HepG2 (cell line): ENCODE results near the gene QSER1. TPM values are rescaled to one million over a fixed set of nuclear protein-coding genes. Genes with fewer than 3 reads are reported as not detected.

Experiments used
- ATAC-seq: fragments of 200-7000 bp; cut with Tn5 transposase; 3 replicates; pipeline ENCODE4 v1.9.1; 2020; ENCODE audit warnings: mild to moderate bottlenecking, moderate library complexity
- BruUV-seq: library from RNA; stranded (reverse); fragments of 400-500 nt; replicated peaks from 2 replicates; lab custom pipeline; 2021; lab: Mats Ljungman, UMichigan
- CTCF ChIA-PET: fragments of 300-600 bp; formaldehyde crosslinking; extraction: SDS; loops from one replicate; lab custom pipeline; 2021; ENCODE audit warnings: low total read pairs, inconsistent platforms, low intra/inter-chr PET ratio; lab: Yijun Ruan, JAX
- POLR2A ChIA-PET: fragments of 350-600 bp; sonication (Branson Sonifier 250); formaldehyde crosslinking; loops from one replicate; lab custom pipeline; 2020; ENCODE audit warnings: antibody characterized with exemption, inconsistent platforms; lab: Yijun Ruan, JAX
- DNase-seq: peaks from one replicate; pipeline ENCODE4 v3.0.0-alpha.2; 2015; ENCODE audit warnings: low spot score
- FAIRE-seq: peaks from 3 replicates; lab custom pipeline; 2011; peaks lifted over from hg19 to GRCh38; lab: Jason Lieb, UNC
- H2AFZ ChIP-seq: one replicate; pipeline ENCODE4 v1.6.1; 2011; ENCODE audit warnings: low read length, inconsistent platforms
- H3K27ac ChIP-seq: fragments of 300-600 bp; 3 replicates; pipeline ENCODE4 v1.8.0; 2011; ENCODE audit warnings: mixed run types, mild to moderate bottlenecking, mixed read lengths, low read length, inconsistent platforms; ENCODE audit not compliant: insufficient read depth; ENCODE audit errors: extremely low read length
- H3K27me3 ChIP-seq, 2 experiments: fragments of 200-600 bp in 1 of 2; 2 replicates in 1 of 2; 3 replicates in 1 of 2; pipeline versions ENCODE4 v1.6.0 to v1.8.0; 2011; ENCODE audit warnings: low read length in 2 of 2, mild to moderate bottlenecking in 2 of 2, moderate library complexity in 2 of 2, inconsistent platforms in 1 of 2; ENCODE audit not compliant: insufficient read depth in 2 of 2, control insufficient read depth in 1 of 2
- H3K36me3 ChIP-seq, 2 experiments: fragments of 200-600 bp in 1 of 2; replicated peaks in 1 of 2; 2 replicates in 1 of 2; 3 replicates in 1 of 2; pipeline versions ENCODE4 v1.5.1 to v1.8.0; 2011; ENCODE audit warnings: low read length in 2 of 2, inconsistent platforms in 1 of 2; ENCODE audit not compliant: insufficient read depth in 2 of 2, control insufficient read depth in 1 of 2
- H3K4me1 ChIP-seq: 2 replicates; pipeline ENCODE4 v1.5.1; 2012; ENCODE audit warnings: low read length, inconsistent platforms; ENCODE audit not compliant: insufficient read depth
- H3K4me2 ChIP-seq: 2 replicates; pipeline ENCODE4 v1.6.0; 2011; ENCODE audit warnings: low read depth, low read length, inconsistent platforms
- H3K4me3 ChIP-seq, 3 experiments: fragments of 200-600 bp in 1 of 3; sonication (generic), shearing (Covaris generic) in 1 of 3; replicated peaks in 1 of 3; 2 replicates each; pipeline ENCODE4 v1.5.1; 2011 to 2016; ENCODE audit warnings: low read length in 3 of 3, inconsistent platforms in 2 of 3, low read depth in 2 of 3, mild to moderate bottlenecking in 2 of 3, control low read depth in 1 of 3, mixed read lengths in 1 of 3; ENCODE audit not compliant: insufficient read depth in 1 of 3
- H3K79me2 ChIP-seq: one replicate; pipeline ENCODE4 v1.6.1; 2011; ENCODE audit warnings: low read length, inconsistent platforms; ENCODE audit not compliant: insufficient read depth
- H3K9ac ChIP-seq: 2 replicates; pipeline ENCODE4 v1.6.0; 2011; ENCODE audit warnings: mild to moderate bottlenecking, low read depth, low read length, inconsistent platforms; ENCODE audit not compliant: insufficient read depth
- H3K9me3 ChIP-seq: 2 replicates; pipeline ENCODE4 v1.5.1; 2012; ENCODE audit warnings: mild to moderate bottlenecking, low read length
- H4K20me1 ChIP-seq: 2 replicates; pipeline ENCODE4 v1.6.0; 2011; ENCODE audit warnings: inconsistent platforms, mild to moderate bottlenecking, low read length, moderate library complexity; ENCODE audit not compliant: insufficient read depth
- FOXJ3 ChIP-seq: sonication (generic); formaldehyde crosslinking; IDR thresholded peaks from 2 replicates; pipeline ENCODE4 v1.4.0; 2020; ENCODE audit warnings: missing genetic modification reagents, mild to moderate bottlenecking, borderline replicate concordance
- HNRNPK ChIP-seq: fragments of 200-400 bp; formaldehyde crosslinking; IDR thresholded peaks from 2 replicates; pipeline ENCODE4 v1.6.1; 2018; ENCODE audit warnings: low read length, low read depth, moderate library complexity, mild to moderate bottlenecking; ENCODE audit not compliant: poor library complexity, severe bottlenecking
- TBX2 ChIP-seq: sonication (generic); formaldehyde crosslinking; IDR thresholded peaks from 2 replicates; pipeline ENCODE4 v1.5.0; 2020; ENCODE audit warnings: missing genetic modification reagents, mild to moderate bottlenecking, borderline replicate concordance
- WGBS: methylation state at CpG from one replicate; pipeline ENCODE4 v1.1.6; 2017; ENCODE audit warnings: low lambda C conversion rate; 5-methylcytosine and 5-hydroxymethylcytosine counted together
- in situ Hi-C: cut with HindIII; loops from 2 replicates; pipeline ENCODE4 v1.10.0; 2017; ENCODE audit warnings: low pct_unique_long_range_greater_than_20kb; ENCODE audit not compliant: extremely low pct_ligation_motif_present
- intact Hi-C: fragments of 100-400 bp; cut with micrococcal nuclease; formaldehyde crosslinking; loops from one replicate; pipeline ENCODE4 v1.10.0; 2022; ENCODE audit not compliant: unreplicated experiment
- polyA plus RNA-seq, 8 experiments: library from polyadenylated mRNA; depleted of rRNA in 3 of 8; stranded (reverse) in 7 of 8; unstranded in 1 of 8; fragments of >200 nt; fragmentation: Illumina TruSeq in 4 of 8; extraction: Trizol in 4 of 8; gene quantifications; 2 replicates each; pipeline versions ENCODE4 v1.2.1 to v1.2.3, GENCODE V29; 2011 to 2016; ENCODE audit warnings: low read depth in 4 of 8, missing spikeins in 1 of 8, mixed read lengths in 1 of 8; ENCODE audit not compliant: insufficient read depth in 1 of 8
- total RNA-seq, 5 experiments: library from RNA; depleted of rRNA; stranded (reverse); fragments of >200 nt; fragmentation: Illumina TruSeq; extraction: Trizol; gene quantifications; 2 replicates each; pipeline ENCODE4 v1.2.3, GENCODE V29; 2016; ENCODE audit warnings: low read depth in 1 of 5
- TF ChIP-seq, protein P1 (sequence below): sonication (generic); formaldehyde crosslinking; IDR thresholded peaks from 2 replicates; pipeline ENCODE4 v1.9.0; 2021; ENCODE audit warnings: mild to moderate bottlenecking, missing genetic modification reagents
- TF ChIP-seq, protein P2 (sequence below): sonication (generic); formaldehyde crosslinking; IDR thresholded peaks from 2 replicates; pipeline ENCODE4 v1.4.0; 2020; ENCODE audit warnings: mild to moderate bottlenecking, missing genetic modification reagents
- TF ChIP-seq, protein P3 (sequence below), 2 experiments: sonication (generic) in 1 of 2; formaldehyde crosslinking in 1 of 2; IDR thresholded peaks; 2 replicates each; pipeline versions ENCODE4 v1.4.0 to v1.6.1; 2016 to 2020; ENCODE audit warnings: borderline replicate concordance in 1 of 2, low read depth in 1 of 2, mild to moderate bottlenecking in 1 of 2, missing genetic modification reagents in 1 of 2

The QSER1 gene
- total and polyA plus RNA-seq, 2 of the 13 experiments (the other 11 are each of a cell fraction or from before 2014, with no cell fraction given): 8.9 to 17.3 TPM

GRCh38 chr11:32960553-32961164 is 68.0 kb downstream of the QSER1 start (continued):
- TF ChIP-seq, protein P1, sequence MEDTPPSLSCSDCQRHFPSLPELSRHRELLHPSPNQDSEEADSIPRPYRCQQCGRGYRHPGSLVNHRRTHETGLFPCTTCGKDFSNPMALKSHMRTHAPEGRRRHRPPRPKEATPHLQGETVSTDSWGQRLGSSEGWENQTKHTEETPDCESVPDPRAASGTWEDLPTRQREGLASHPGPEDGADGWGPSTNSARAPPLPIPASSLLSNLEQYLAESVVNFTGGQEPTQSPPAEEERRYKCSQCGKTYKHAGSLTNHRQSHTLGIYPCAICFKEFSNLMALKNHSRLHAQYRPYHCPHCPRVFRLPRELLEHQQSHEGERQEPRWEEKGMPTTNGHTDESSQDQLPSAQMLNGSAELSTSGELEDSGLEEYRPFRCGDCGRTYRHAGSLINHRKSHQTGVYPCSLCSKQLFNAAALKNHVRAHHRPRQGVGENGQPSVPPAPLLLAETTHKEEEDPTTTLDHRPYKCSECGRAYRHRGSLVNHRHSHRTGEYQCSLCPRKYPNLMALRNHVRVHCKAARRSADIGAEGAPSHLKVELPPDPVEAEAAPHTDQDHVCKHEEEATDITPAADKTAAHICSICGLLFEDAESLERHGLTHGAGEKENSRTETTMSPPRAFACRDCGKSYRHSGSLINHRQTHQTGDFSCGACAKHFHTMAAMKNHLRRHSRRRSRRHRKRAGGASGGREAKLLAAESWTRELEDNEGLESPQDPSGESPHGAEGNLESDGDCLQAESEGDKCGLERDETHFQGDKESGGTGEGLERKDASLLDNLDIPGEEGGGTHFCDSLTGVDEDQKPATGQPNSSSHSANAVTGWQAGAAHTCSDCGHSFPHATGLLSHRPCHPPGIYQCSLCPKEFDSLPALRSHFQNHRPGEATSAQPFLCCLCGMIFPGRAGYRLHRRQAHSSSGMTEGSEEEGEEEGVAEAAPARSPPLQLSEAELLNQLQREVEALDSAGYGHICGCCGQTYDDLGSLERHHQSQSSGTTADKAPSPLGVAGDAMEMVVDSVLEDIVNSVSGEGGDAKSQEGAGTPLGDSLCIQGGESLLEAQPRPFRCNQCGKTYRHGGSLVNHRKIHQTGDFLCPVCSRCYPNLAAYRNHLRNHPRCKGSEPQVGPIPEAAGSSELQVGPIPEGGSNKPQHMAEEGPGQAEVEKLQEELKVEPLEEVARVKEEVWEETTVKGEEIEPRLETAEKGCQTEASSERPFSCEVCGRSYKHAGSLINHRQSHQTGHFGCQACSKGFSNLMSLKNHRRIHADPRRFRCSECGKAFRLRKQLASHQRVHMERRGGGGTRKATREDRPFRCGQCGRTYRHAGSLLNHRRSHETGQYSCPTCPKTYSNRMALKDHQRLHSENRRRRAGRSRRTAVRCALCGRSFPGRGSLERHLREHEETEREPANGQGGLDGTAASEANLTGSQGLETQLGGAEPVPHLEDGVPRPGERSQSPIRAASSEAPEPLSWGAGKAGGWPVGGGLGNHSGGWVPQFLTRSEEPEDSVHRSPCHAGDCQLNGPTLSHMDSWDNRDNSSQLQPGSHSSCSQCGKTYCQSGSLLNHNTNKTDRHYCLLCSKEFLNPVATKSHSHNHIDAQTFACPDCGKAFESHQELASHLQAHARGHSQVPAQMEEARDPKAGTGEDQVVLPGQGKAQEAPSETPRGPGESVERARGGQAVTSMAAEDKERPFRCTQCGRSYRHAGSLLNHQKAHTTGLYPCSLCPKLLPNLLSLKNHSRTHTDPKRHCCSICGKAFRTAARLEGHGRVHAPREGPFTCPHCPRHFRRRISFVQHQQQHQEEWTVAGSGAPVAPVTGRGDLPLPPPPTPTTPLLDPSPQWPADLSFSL (CRISPR knock-in tag): no peak
- no peak for TF ChIP-seq FOXJ3 (CRISPR knock-in tag)

DNA sequence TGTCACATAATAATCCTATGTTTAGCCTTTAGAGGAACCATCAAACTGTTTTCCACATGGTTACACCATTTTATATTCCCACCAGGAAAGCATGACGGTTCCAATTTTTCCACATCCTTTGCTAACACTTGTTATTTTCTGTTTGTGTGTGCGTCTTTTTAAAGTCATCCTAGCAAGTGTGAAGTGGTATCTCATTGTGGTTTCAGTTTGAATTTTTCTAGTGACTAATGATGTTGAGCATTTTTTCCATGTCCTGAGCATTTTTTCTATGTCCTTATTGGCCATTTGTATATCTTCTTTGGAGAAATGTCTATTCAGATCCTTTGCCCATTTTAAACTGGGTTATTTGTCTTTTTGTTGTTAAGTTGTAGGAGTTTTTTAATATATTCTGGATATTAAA is 69.4 kb downstream of the QSER1 start:
- POLR2A ChIA-PET: no interaction called here
- 94% methylated on average over 2 of the region's 2 CpGs for WGBS
- in situ Hi-C loops: loop anchor here (5.0 kb wide), 1 partner anchor 100 kb away; no protein-coding TSS in a partner anchor
- peaks cover 5 to 53% of the 10 kb centered on the region in 2 experiments for H3K36me3 ChIP-seq
- DNase-seq: no peak
- no peak overlapping the region for H3K9ac ChIP-seq
- H3K27ac ChIP-seq: no peak overlapping the region
- CTCF ChIA-PET: interaction anchor here (2.8 kb wide), 1 partner anchor 103 kb away, joined by 52 read pairs; no protein-coding TSS in a partner anchor
- no TSS peak for BruUV-seq
- H4K20me1 ChIP-seq: no peaks in the 10 kb centered on the region
- H3K79me2 ChIP-seq: no peaks in the 10 kb centered on the region
- ATAC-seq: no peak
- H3K4me1 ChIP-seq: no peaks in the 10 kb centered on the region
- no peak for FAIRE-seq
- no peak overlapping the region for H2AFZ ChIP-seq
- no peak overlapping the region for H3K4me3 ChIP-seq
- H3K4me2 ChIP-seq: no peak overlapping the region
- H3K9me3 ChIP-seq: no peaks in the 10 kb centered on the region
- intact Hi-C loops: loop anchor here (5.0 kb wide), 1 partner anchor 365 kb away; no protein-coding TSS in a partner anchor
- no peaks in the 10 kb centered on the region for H3K27me3 ChIP-seq
- no peak for TF ChIP-seq HNRNPK
- TF ChIP-seq, protein P2, sequence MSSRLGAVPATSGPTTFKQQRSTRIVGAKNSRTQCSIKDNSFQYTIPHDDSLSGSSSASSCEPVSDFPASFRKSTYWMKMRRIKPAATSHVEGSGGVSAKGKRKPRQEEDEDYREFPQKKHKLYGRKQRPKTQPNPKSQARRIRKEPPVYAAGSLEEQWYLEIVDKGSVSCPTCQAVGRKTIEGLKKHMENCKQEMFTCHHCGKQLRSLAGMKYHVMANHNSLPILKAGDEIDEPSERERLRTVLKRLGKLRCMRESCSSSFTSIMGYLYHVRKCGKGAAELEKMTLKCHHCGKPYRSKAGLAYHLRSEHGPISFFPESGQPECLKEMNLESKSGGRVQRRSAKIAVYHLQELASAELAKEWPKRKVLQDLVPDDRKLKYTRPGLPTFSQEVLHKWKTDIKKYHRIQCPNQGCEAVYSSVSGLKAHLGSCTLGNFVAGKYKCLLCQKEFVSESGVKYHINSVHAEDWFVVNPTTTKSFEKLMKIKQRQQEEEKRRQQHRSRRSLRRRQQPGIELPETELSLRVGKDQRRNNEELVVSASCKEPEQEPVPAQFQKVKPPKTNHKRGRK: no peak
- TF ChIP-seq, protein P3, sequence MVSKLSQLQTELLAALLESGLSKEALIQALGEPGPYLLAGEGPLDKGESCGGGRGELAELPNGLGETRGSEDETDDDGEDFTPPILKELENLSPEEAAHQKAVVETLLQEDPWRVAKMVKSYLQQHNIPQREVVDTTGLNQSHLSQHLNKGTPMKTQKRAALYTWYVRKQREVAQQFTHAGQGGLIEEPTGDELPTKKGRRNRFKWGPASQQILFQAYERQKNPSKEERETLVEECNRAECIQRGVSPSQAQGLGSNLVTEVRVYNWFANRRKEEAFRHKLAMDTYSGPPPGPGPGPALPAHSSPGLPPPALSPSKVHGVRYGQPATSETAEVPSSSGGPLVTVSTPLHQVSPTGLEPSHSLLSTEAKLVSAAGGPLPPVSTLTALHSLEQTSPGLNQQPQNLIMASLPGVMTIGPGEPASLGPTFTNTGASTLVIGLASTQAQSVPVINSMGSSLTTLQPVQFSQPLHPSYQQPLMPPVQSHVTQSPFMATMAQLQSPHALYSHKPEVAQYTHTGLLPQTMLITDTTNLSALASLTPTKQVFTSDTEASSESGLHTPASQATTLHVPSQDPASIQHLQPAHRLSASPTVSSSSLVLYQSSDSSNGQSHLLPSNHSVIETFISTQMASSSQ (IDR thresholded peaks at IDR 0.05; ENCODE audit: low read depth): no peak
- TF ChIP-seq, protein P3 (CRISPR knock-in tag; IDR thresholded peaks at IDR 0.05; ENCODE audit: borderline replicate concordance): no peak
- TF ChIP-seq TBX2 (CRISPR knock-in tag): no peak
